ENCODE data around the gene SGTA.

SGTA gene

GRCh38 chr19:2706251-2706650, 76.8 kb downstream of the SGTA start:
- DNase-seq (ENCODE audit: low read depth) = no peak

Measured in activated T-helper 1 cell treated with Interleukin-2 at 50 U/mL for 16 hours (primary cell).